HG02840 (cell line): ENCODE data around the gene PTPRN.
"Not testable (repeated sequence)": the region's sequence is repeated elsewhere in the genome, so short reads cannot be mapped to it uniquely, and the experiment has no call there.

Source experiments
- ATAC-seq: cut with Tn5 transposase; IDR thresholded peaks from one replicate; pipeline ENCODE4 v1.9.1; 2021; ENCODE audit warnings: mild to moderate bottlenecking, moderate library complexity, moderate number of reproducible peaks; ENCODE audit not compliant: unreplicated experiment, low FRiP score

PTPRN gene

GRCh38 chr2:219272356-219272755, 36.8 kb downstream of the PTPRN start:
- ATAC-seq, result no peak

- no peak for ATAC-seq
Measured at GRCh38 chr2:219271021-219271420, 38.2 kb downstream of the PTPRN start.

- no peak for ATAC-seq
Measured at GRCh38 chr2:219270055-219270372, 39.2 kb downstream of the PTPRN start.

- ATAC-seq, result no peak
Measured at GRCh38 chr2:219269362-219270054, 39.7 kb downstream of the PTPRN start.

GRCh38 chr2:219268294-219268693, 40.9 kb downstream of the PTPRN start:
- ATAC-seq, result no peak

GRCh38 chr2:219266886-219267285, 42.3 kb downstream of the PTPRN start:
- ATAC-seq, result no peak

GRCh38 chr2:219266232-219266631, 43.0 kb downstream of the PTPRN start:
- no peak for ATAC-seq

- no peak for ATAC-seq
Measured at GRCh38 chr2:219261024-219261855, 48.0 kb downstream of the PTPRN start.

- not testable (repeated sequence) for ATAC-seq
Measured at GRCh38 chr2:219258942-219259341, 50.3 kb downstream of the PTPRN start.

GRCh38 chr2:219254590-219255201, 54.5 kb downstream of the PTPRN start:
- peak; percentile 8 for ATAC-seq

- peak; percentile 51 for ATAC-seq
Measured at GRCh38 chr2:219253753-219254589, 55.2 kb downstream of the PTPRN start, which contains the start of gene TUBA4A. Gene TUBA4A, minus strand, starts transcription at chr2:219253918. Its CDS starts 60 bp downstream, at chr2:219253858.

- peak; percentile 8 for ATAC-seq
Measured at GRCh38 chr2:219252900-219253752, 56.1 kb downstream of the PTPRN start, which contains the start of gene TUBA4B. Gene TUBA4B, plus strand, starts transcription at chr2:219253243. Its CDS starts 165 bp downstream, at chr2:219253408.

GRCh38 chr2:219252570-219252899, 56.7 kb downstream of the PTPRN start:
- ATAC-seq, result no peak

GRCh38 chr2:219252084-219252483, 57.1 kb downstream of the PTPRN start:
- ATAC-seq, result no peak

GRCh38 chr2:219251656-219252055, 57.5 kb downstream of the PTPRN start:
- no peak for ATAC-seq

GRCh38 chr2:219250049-219250781, 59.0 kb downstream of the PTPRN start:
- no peak for ATAC-seq

GRCh38 chr2:219249203-219249980, 59.8 kb downstream of the PTPRN start:
- ATAC-seq, result peak; percentile 43

- no peak for ATAC-seq
Measured at GRCh38 chr2:219248845-219249202, 60.4 kb downstream of the PTPRN start.
